22Rv1 (cell line): ENCODE results near the gene VTI1A.

Experiments used
- ZFX ChIP-seq: fragments of 450-650 bp; IDR thresholded peaks from 2 replicates; pipeline ENCODE4 v1.6.1; 2017; ENCODE audit warnings: antibody characterized with exemption, borderline replicate concordance
- TF ChIP-seq, protein P1 (sequence below): fragments of 450-650 bp; IDR thresholded peaks from 2 replicates; pipeline ENCODE4 v1.5.1; 2017; ENCODE audit warnings: mild to moderate bottlenecking

DNA sequence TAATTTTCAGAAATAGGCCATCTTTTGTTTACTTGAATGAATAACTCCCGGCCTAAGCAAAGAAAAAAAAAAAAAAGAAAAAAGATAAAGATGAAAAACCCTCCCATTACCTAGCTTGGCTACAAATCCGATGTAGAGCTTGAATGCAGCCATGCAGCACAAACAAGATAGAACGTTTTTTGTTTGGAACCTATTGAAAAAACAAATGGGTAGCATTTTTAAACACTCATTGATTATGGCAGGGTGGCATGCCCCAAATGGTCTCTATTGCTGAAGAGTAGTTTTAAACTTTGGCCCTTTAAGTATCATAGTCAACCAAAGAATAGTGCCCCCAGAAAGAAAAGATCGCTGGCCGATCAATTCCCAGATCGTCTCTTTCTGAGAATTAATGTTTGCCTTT, 84.4 kb downstream of the VTI1A start:
- TF ChIP-seq, protein P1, sequence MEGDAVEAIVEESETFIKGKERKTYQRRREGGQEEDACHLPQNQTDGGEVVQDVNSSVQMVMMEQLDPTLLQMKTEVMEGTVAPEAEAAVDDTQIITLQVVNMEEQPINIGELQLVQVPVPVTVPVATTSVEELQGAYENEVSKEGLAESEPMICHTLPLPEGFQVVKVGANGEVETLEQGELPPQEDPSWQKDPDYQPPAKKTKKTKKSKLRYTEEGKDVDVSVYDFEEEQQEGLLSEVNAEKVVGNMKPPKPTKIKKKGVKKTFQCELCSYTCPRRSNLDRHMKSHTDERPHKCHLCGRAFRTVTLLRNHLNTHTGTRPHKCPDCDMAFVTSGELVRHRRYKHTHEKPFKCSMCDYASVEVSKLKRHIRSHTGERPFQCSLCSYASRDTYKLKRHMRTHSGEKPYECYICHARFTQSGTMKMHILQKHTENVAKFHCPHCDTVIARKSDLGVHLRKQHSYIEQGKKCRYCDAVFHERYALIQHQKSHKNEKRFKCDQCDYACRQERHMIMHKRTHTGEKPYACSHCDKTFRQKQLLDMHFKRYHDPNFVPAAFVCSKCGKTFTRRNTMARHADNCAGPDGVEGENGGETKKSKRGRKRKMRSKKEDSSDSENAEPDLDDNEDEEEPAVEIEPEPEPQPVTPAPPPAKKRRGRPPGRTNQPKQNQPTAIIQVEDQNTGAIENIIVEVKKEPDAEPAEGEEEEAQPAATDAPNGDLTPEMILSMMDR, result no peak
- no peak for TF ChIP-seq ZFX
